IPS-15b (cell line): ENCODE results near the gene BMPR1B.

ENCODE experiments used
- H3K27me3 ChIP-seq: one replicate; pipeline ENCODE4 v1.6.1; 2013; ENCODE audit warnings: low read length; ENCODE audit not compliant: control insufficient read depth, insufficient read depth
- H3K36me3 ChIP-seq: one replicate; pipeline ENCODE4 v1.6.1; 2013; ENCODE audit warnings: low read length; ENCODE audit not compliant: control insufficient read depth, insufficient read depth
- H3K4me1 ChIP-seq: one replicate; pipeline ENCODE4 v1.6.1; 2013; ENCODE audit warnings: mild to moderate bottlenecking, low read length; ENCODE audit not compliant: control insufficient read depth, insufficient read depth
- H3K4me3 ChIP-seq: one replicate; pipeline ENCODE4 v1.5.1; 2013; ENCODE audit warnings: low read depth, low read length
- H3K9ac ChIP-seq: one replicate; pipeline ENCODE4 v1.6.1; 2013; ENCODE audit warnings: low read depth, mild to moderate bottlenecking, low read length
- H3K9me3 ChIP-seq: one replicate; pipeline ENCODE4 v1.6.1; 2013; ENCODE audit warnings: mild to moderate bottlenecking, low read length; ENCODE audit not compliant: control insufficient read depth, insufficient read depth

Gene BMPR1B

GRCh38 chr4:95018785-95019184 is 261.0 kb downstream of the BMPR1B start:
- Histone ChIP-seq H3K9me3 (no peaks in the 10 kb centered on the region), H3K27me3 (no peaks in the 10 kb centered on the region), H3K4me3 (no peak overlapping the region), H3K36me3 (no peaks in the 10 kb centered on the region), H3K9ac (no peak overlapping the region), H3K4me1 (no peaks in the 10 kb centered on the region)

- Histone ChIP-seq H3K9ac (no peak overlapping the region), H3K4me3 (no peak overlapping the region), H3K4me1 (no peaks in the 10 kb centered on the region), H3K36me3 (no peaks in the 10 kb centered on the region), H3K27me3 (no peaks in the 10 kb centered on the region), H3K9me3 (no peaks in the 10 kb centered on the region)
Measured at GRCh38 chr4:95020521-95020920, 262.8 kb downstream of the BMPR1B start.

DNA sequence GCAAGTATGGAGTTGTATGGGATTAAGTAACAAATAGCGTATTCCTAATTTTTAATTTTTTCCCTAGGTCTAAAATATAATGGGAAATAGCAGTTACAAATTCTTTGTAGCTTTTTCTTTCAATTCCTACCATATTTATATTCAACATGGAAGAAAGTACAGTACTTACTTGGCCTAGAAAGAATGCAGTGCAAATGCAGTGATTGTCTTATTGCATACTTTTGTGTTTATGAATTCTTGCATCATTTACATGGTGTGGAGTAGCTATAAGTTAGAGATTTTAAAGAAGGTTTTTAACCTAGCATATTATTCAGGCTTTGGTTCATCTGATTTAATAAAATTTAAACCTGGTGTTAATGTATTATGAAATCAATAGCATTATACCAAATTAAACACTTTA is 263.3 kb downstream of the BMPR1B start:
- H3K36me3 ChIP-seq = no peaks in the 10 kb centered on the region
- no peaks in the 10 kb centered on the region for H3K9me3 ChIP-seq
- H3K4me1 ChIP-seq = no peaks in the 10 kb centered on the region
- H3K27me3 ChIP-seq = no peaks in the 10 kb centered on the region
- H3K9ac ChIP-seq = no peak overlapping the region
- H3K4me3 ChIP-seq = no peak overlapping the region

DNA sequence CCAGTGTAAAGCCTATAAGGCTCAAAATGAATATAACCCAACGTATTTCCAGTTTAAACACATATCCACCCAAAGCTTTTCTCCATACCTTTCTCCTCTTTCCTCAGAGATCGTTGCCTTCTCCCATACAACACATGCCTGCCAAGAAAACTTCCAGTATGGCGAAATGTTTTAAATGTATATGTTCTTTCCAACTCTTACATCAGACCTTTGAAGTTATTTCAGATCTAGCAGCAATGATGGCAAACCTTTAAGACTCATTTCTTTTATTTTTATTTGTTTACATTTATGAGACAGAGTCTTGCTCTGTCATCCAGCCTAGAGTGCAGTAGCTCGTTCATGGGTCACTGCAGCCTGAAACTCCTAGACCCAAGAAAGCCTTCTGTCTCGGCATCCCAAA is 265.4 kb downstream of the BMPR1B start:
- H3K36me3 ChIP-seq = no peaks in the 10 kb centered on the region
- no peak overlapping the region for H3K9ac ChIP-seq
- H3K4me1 ChIP-seq = no peaks in the 10 kb centered on the region
- no peaks in the 10 kb centered on the region for H3K27me3 ChIP-seq
- H3K9me3 ChIP-seq = no peaks in the 10 kb centered on the region
- H3K4me3 ChIP-seq = no peak overlapping the region

GRCh38 chr4:95027905-95028618 is 270.3 kb downstream of the BMPR1B start:
- Histone ChIP-seq H3K4me1 (no peaks in the 10 kb centered on the region), H3K9me3 (no peaks in the 10 kb centered on the region), H3K9ac (no peak overlapping the region), H3K36me3 (no peaks in the 10 kb centered on the region), H3K27me3 (no peaks in the 10 kb centered on the region), H3K4me3 (no peak overlapping the region)

- Histone ChIP-seq H3K27me3 (no peaks in the 10 kb centered on the region), H3K9ac (no peak overlapping the region), H3K36me3 (no peaks in the 10 kb centered on the region), H3K9me3 (no peaks in the 10 kb centered on the region), H3K4me3 (no peak overlapping the region), H3K4me1 (no peaks in the 10 kb centered on the region)
Measured at GRCh38 chr4:95038791-95039190, 281.0 kb downstream of the BMPR1B start.

DNA sequence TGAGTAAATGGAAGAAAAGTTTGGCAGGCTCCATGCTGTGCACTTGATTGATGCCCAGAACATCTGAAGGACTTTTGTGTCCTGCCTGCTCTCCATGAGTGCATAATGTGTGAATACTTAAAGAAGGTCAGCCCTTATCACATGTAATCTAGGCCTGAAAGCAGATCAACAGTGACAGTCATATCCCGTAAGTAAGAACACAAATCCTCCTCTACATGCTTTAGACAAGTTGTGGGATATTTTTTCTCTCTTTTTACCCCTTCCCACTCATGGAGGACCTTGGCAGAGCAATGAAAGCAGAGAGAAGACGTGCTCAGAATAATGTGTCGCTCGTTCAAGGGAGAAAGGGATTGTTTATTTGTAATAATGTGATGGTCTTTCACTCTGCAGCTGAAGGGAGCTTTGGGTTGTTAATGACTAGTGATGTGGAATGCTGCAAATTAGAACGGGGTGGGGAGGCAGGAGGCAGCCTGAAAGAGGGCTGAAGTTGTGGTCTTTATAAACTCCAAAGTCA is 286.6 kb downstream of the BMPR1B start:
- H3K9me3 ChIP-seq = no peaks in the 10 kb centered on the region
- H3K27me3 ChIP-seq = no peaks in the 10 kb centered on the region

GRCh38 chr4:95045429-95045828 is 287.7 kb downstream of the BMPR1B start:
- Histone ChIP-seq H3K4me3 (no peak overlapping the region), H3K9me3 (no peaks in the 10 kb centered on the region), H3K36me3 (no peaks in the 10 kb centered on the region), H3K27me3 (no peaks in the 10 kb centered on the region), H3K4me1 (peaks cover 10% of the 10 kb centered on the region), H3K9ac (no peak overlapping the region)

More for the DNA sequence above, 286.6 kb downstream of the BMPR1B start:
- Histone ChIP-seq H3K9ac (no peak overlapping the region), H3K4me1 (peaks cover 10% of the 10 kb centered on the region), H3K36me3 (no peaks in the 10 kb centered on the region), H3K4me3 (no peak overlapping the region)

GRCh38 chr4:95048296-95048695 is 290.5 kb downstream of the BMPR1B start:
- Histone ChIP-seq H3K9ac (no peak overlapping the region), H3K4me3 (no peak overlapping the region), H3K27me3 (no peaks in the 10 kb centered on the region), H3K9me3 (no peaks in the 10 kb centered on the region), H3K4me1 (peaks cover 10% of the 10 kb centered on the region), H3K36me3 (no peaks in the 10 kb centered on the region)

DNA sequence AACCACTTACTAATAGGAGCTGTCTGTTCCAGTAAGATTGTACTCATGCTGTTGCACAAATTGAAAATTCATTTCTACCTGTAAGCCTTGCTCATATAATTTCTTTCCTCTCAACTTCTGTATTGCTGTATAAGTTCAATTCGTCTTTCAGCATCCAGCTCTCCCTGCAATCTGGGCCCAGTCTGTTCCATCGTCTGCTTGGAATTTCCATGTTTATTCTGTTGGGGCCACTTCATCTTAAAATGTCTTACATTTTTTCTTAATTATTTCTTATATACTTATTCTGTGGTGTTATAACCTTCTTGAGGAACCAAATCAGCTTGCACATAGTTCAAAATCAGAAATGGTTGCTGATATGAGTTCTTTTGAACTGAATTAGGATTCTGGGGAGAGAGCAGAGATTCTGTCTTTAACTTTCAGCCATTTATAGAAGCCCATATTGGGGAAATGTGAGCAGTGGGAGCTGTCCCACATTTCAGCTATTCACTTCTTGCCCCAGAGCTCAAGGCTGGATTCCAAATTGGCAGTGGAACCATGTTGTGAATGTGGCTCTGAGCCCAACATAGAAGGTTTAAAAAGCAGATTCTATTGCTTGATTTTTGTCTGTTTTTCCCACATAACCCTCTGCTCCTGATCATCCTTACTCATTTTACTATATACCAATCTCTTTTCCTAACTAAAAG is 291.9 kb downstream of the BMPR1B start:
- Histone ChIP-seq H3K4me1 (peaks cover 5% of the 10 kb centered on the region), H3K9ac (no peak overlapping the region), H3K27me3 (no peaks in the 10 kb centered on the region), H3K36me3 (no peaks in the 10 kb centered on the region), H3K4me3 (no peak overlapping the region), H3K9me3 (no peaks in the 10 kb centered on the region)

GRCh38 chr4:95050980-95051701 is 293.4 kb downstream of the BMPR1B start:
- Histone ChIP-seq H3K9ac (no peak overlapping the region), H3K4me1 (no peaks in the 10 kb centered on the region), H3K9me3 (no peaks in the 10 kb centered on the region), H3K4me3 (no peak overlapping the region), H3K27me3 (no peaks in the 10 kb centered on the region), H3K36me3 (no peaks in the 10 kb centered on the region)

DNA sequence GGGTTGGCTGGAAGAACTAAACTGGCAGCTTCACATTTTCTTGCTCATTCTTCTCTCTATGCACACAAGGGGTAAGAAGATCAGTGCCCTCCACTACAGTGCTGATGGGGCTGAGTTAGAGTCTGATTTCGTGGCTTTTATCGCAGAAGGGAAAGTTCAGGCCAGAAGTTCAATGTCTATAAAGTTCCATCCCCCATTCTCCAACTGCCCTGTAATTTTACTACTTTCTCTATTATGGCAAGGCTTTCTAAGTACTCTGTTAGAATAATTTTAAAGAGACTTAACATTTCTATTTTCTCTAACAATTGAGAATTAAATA is 293.9 kb downstream of the BMPR1B start:
- no peaks in the 10 kb centered on the region for H3K9me3 ChIP-seq
- no peaks in the 10 kb centered on the region for H3K36me3 ChIP-seq
- H3K9ac ChIP-seq = no peak overlapping the region
- no peaks in the 10 kb centered on the region for H3K4me1 ChIP-seq
- no peaks in the 10 kb centered on the region for H3K27me3 ChIP-seq
- no peak overlapping the region for H3K4me3 ChIP-seq
